HG03439 (cell line): ENCODE data around the gene SPRED2.

ENCODE experiments used
- ATAC-seq: cut with Tn5 transposase; IDR thresholded peaks from one replicate; pipeline ENCODE4 v1.9.1; 2021; ENCODE audit warnings: mild to moderate bottlenecking, moderate library complexity; ENCODE audit not compliant: unreplicated experiment

SPRED2 gene

DNA sequence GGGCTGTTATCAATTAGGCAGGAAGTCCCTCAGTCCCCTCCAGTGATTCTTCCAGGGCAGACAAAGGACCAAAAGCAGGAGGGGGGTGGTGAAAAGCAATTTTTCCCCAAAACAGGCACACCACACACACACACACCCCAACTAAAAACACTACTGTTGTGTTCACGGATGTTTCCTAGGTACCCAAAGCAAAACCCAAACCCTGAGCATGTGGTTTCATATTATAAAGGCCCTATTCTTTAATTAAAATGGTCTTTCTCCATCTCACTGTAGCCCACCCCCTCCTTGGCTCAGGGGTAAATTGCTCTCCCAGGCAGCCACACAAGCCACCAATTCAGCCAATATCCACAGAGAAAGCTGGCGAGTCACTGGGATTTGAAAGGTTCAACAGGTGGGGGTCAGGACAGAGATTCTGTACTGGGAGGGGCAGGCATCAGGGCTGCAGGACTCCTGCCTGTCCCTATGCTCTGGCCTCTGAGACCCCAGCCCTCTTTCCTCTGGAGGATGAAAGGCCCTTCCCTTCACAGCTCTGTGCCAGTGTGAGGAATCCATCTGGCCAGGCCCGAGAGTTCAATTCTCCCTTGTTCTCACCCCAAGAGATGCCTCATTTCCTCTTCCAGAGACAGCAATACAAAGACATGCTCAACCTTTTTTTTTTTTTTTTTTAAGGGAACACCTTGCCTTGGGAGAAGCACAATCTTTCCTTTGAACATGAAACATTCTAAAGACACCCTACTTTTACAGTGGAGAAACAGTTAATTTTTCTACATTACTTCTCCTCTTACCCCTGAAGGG is 43.6 kb downstream of the SPRED2 start:
- no peak for ATAC-seq

DNA sequence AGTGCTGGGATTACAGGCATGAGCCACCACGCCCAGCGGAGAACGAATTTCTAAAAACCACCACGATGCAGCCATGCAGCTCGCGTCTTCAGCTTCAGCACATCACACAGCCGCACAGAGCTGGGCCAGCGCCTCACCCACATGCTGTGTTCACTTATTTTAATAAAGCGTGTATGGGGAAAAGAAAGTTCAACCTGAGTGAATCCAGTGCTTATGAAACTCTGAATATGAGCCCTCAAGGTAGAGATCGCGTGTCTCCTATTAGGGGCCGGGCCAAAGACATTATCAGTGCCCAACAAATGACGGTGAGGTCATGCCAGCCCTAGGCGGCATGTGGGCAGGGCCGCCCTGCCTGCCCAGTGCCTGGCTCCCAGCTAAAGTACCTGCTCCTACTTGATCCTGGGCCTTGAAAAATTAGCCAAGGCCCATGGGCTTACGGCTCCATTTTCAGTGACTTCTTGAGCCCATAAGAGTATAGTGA is 44.3 kb downstream of the SPRED2 start:
- ATAC-seq, result peak; percentile 73

DNA sequence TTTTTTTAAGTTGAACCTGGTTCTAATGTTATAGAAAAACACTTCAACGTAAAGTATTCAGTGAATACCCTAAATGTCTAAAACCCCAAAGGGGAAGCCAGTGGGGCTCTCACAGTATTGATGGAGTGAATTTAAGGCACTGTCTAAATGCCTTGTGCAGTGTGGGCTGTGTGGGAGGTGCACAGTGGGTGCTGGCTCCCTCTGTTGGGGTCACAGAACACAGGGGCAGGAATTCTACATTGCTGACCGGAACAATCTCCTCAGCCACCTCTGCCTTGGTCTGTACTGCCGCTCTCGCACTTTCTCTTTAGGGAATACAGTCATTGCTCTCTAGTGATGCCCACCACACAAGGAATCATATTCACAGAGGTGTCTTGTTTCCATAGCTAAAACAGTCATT is 45.4 kb downstream of the SPRED2 start:
- ATAC-seq, result no peak

GRCh38 chr2:65386344-65386743 is 46.1 kb downstream of the SPRED2 start:
- no peak for ATAC-seq

DNA sequence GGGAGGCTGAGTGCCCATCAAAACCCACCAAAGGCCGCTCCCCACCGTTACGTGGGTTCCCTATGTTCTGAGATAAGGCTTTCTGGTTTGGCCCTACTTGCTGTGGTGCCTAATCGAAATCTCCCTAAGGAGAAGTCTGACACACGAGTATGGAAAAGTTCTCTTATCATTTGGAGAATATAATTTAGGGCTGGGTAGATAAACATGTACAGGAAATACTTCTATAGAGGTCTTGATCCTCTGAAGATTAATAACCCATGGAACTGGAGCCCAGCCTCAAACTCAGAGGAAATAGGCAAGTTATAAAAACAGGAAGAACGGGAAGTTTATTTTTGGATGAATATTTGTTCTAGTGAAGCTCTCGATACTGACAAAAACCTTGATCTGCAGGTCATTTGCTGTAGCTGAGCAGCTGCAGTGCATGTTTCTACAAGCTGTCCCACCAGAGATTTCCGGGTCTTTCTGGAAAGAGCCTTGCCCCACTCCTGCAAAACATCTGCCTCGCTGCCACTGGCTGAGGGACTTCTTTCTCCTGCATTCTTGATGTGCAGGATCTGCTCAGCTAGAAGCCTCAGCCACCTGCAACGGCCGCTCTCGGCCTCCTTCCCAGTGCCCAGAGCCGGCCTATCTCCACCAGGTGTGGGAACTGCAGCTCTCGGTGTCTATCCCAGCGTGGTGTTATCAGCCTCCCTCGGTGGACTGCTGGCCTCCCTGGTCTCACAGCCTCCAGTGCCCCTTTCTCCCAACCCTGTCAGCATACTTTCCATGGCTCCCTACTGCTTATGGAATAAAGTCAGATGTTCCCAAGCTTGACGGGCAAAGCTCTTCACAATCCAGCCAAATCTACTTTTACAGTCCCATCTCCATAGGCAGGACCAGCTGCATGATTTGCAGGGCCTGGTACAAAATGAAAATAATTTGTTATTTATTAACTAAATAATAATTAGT is 48.6 kb downstream of the SPRED2 start:
- ATAC-seq, result no peak

DNA sequence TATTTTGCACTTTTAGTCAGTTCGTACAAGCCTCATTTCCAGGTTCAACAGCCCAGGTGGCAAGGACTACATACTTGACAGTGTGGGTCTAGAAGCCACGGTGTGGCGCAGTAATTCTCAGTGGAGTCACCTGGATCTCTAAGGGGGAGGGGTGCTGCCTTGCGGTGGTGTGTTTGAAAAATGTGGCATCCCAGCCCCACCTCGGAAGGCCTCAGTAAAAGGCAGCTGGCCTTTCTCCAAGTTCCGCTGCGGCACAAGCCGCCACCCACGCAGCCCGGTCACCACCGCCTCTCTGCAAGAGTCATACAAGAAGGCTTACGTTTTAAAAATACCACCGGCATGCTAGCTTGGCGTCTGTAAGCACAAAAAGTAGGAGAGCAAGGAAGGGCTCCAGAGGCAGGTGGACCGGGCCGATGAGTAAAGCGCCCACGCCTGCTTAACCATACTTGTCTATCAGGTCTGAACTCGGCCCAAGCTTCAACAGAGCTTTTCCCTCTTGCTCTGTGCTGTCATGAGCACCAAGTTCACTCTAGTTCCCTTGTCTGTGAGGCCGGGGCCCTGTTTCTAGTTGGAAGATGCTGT is 49.5 kb downstream of the SPRED2 start:
- peak; percentile 74 for ATAC-seq

DNA sequence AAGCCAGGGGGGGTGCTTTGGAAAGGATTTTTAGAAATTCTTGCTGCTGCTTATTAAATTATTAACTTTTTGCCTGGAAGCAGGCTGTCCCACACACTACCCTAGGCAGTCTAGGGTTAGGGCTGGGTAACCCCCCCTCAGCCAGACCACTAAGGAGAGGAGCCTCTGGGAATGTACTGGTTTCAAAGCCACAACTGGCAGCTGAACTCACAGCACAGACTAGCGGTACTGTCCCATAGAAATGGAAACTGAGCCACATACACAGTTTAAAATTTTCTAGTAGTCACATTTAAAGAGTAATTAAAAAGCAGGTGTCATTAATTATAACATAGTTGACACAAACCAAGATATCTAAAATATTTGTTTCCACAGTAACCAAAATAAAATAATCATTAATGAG is 50.1 kb downstream of the SPRED2 start:
- ATAC-seq, result no peak

- no peak for ATAC-seq
Measured at GRCh38 chr2:65381607-65382051, 50.8 kb downstream of the SPRED2 start.

- ATAC-seq, result no peak
Measured at GRCh38 chr2:65380255-65380654, 52.1 kb downstream of the SPRED2 start.

DNA sequence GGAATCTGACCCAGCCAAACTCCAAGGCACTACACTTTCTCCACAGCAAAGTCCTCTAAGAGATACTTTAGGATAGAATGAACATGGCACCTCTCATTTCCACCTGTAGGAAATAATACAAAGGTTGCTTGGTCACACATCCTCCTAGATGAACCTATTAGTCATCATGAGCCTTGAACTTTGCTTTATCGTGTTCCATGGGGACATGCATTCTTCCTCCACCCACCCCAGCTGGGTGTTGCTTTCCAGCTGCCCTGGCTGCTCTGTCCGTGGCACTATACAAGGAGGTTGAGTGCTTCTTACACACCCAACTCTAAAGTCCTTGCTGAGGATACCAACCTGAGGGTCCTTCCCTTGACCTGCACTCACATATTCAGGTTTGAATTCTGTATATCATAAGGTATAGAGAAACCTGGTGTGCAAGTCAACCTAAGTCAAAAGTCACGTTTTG is 52.7 kb downstream of the SPRED2 start:
- ATAC-seq, result no peak

DNA sequence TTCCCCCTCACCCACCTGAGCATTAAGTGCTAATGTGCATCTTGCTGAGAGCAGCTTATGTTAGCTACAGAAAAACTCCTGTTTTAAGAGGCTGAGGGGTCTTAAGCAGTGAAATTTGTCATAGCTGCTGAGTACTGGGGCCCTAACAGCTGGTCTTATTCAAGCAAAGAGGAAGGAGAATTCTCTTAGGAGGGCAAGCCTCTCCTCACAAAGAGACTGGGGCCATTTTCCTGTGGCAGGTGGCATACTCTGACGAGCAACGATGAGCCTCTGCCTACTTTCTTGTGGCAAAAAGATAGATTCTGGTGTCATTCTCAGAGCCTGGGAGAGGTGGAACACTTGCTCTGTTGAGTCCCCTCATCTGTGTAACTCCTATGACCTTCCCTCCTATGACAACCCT is 53.2 kb downstream of the SPRED2 start:
- no peak for ATAC-seq

DNA sequence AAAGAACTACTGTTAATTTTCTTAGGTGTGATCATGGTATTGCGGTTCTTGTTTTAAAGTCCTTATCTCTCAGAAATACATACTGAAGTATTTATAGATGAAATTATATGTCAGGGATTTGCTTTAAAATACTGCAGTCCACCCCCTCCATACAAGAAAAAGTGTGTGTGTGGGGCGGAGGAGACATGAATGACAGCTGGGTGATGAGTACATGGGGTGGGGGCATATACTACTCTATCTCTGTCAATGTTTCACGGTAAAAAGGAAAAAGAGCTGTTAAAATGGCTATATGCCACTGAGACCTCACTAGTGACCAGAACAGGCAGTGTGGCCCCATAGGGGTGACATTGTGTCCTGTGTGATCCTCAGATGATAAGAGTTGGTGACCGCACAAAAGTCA is 54.1 kb downstream of the SPRED2 start:
- no peak for ATAC-seq

- ATAC-seq, result no peak
Measured at GRCh38 chr2:65377556-65378192, 54.7 kb downstream of the SPRED2 start.

- ATAC-seq, result no peak
Measured at GRCh38 chr2:65375723-65376122, 56.7 kb downstream of the SPRED2 start.

GRCh38 chr2:65374999-65375398 is 57.4 kb downstream of the SPRED2 start:
- no peak for ATAC-seq

GRCh38 chr2:65374575-65374974 is 57.8 kb downstream of the SPRED2 start:
- ATAC-seq, result no peak

DNA sequence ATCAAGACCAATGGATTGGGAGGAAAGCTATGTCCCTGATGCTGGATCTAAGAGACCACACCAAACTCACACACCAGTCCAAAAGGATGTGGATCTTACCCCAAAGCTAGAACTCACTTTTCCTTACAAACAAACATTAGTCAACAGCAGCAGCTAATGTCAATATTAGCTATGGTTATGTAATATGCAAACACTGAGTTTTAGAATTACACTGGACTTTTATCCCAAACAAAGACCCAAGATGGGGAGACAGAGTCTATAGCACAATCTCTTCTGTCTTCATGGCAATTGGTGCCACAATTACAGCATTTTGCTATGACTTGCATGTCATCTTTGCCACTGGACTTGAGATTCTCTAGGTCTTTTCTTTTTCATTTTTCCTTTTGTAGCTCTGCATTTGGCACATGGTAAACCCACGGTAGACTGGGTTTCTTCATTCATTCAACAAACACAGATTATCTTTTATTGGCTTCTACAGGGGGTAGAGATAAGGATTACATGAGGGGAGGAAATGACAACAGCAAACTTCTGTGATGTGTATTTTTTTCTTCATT is 59.0 kb downstream of the SPRED2 start:
- ATAC-seq, result no peak

DNA sequence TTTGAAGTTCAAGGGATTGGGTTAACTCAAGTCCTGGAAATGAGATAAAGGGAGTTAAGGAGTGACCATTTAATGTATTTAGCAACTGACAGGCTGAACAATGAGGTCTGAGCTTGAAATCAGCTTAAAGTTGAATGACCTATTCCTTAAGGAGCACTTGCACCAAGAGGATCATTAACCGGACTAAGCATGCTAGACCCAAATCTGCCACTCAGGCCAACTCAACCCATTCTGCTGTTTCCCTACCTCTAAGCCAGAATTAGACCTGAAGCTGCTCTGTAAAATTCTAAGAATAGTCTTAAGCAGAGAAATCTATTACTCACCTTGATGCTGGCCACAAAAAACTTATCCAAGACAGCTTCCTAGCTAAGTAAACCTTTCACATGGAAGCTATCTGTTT is 59.8 kb downstream of the SPRED2 start:
- ATAC-seq, result no peak

DNA sequence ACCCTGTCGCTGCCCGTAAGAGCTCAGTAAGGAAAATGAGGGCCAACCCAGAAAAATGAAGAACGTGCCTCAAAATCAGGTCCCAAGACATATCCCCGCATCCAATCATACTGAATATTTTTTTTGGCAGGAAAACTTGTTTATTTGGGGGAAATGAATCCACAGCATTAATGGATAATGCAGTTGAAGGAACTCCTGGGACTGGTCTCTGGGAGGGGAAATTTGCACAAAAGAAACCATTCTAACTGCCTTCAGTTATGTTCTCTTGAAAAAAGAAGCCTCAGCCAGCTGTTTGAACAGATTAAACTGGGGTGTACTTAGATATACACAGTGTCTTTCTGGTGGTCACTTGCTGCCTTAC is 61.3 kb downstream of the SPRED2 start:
- ATAC-seq, result no peak

- ATAC-seq, result no peak
Measured at GRCh38 chr2:65370387-65371073, 61.9 kb downstream of the SPRED2 start.
